GM12891 (cell line): ENCODE measurements around the gene RTBDN.
"Not testable (repeated sequence)": the region's sequence is repeated elsewhere in the genome, so short reads cannot be mapped to it uniquely, and the experiment has no call there.

Experiments
- DNase-seq: peaks from one replicate; pipeline ENCODE4 v3.0.0; 2011; ENCODE audit warnings: low spot score; ENCODE audit not compliant: insufficient read length
- FAIRE-seq: peaks from 2 replicates; lab custom pipeline; 2011; peaks lifted over from hg19 to GRCh38; lab: Jason Lieb, UNC
- PAX5 ChIP-seq: IDR thresholded peaks from 2 replicates; pipeline ENCODE4 v1.6.1; 2011; ENCODE audit warnings: low read length, moderate library complexity, mild to moderate bottlenecking; ENCODE audit not compliant: insufficient read depth, severe bottlenecking
- POLR2A ChIP-seq: IDR thresholded peaks from 2 replicates; pipeline ENCODE4 v1.6.1; 2011; ENCODE audit warnings: low read depth, low read length, control low read depth
- POLR2AphosphoS5 ChIP-seq: IDR thresholded peaks from 2 replicates; pipeline ENCODE4 v1.6.1; 2011; ENCODE audit warnings: low read depth, low read length, control low read depth
- POU2F2 ChIP-seq: IDR thresholded peaks from 2 replicates; pipeline ENCODE4 v1.6.1; 2011; ENCODE audit warnings: low read depth, mild to moderate bottlenecking, control low read depth, low read length, moderate library complexity
- SPI1 ChIP-seq: IDR thresholded peaks from 2 replicates; pipeline ENCODE4 v1.6.1; 2011; ENCODE audit warnings: low read depth, low read length, control low read depth
- TAF1 ChIP-seq: IDR thresholded peaks from 2 replicates; pipeline ENCODE4 v1.6.1; 2011; ENCODE audit warnings: low read depth, low read length, control low read depth

The RTBDN gene

GRCh38 chr19:12801466-12802266, 32.7 kb downstream of the RTBDN start, which contains the start of the genes PRDX2 and THSD8:
Gene PRDX2 (minus strand): TSS chr19:12801800. CDS start chr19:12801261, 539 bp downstream.
Gene THSD8 (plus strand): TSS chr19:12802069. CDS start chr19:12802072, 3 bp downstream.
- TF ChIP-seq TAF1 (0 out of 2 replicates have a peak, but pooled peaks have one; percentile 59), PAX5 (no peak), POU2F2 (no peak), POLR2AphosphoS5 (peak; percentile 91), SPI1 (no peak), POLR2A (peak; percentile 96)
- FAIRE-seq (peak; percentile 79), DNase-seq (peak; percentile 71)

GRCh38 chr19:12800923-12801465, 33.4 kb downstream of the RTBDN start:
- no peak for TF ChIP-seq POLR2AphosphoS5
- no peak for TF ChIP-seq SPI1
- no peak for TF ChIP-seq PAX5
- no peak for TF ChIP-seq TAF1
- TF ChIP-seq POLR2A: no peak
- no peak for TF ChIP-seq POU2F2
- FAIRE-seq (no peak), DNase-seq (no peak)

- DNase-seq (no peak), FAIRE-seq (no peak)
- TF ChIP-seq POLR2AphosphoS5 (no peak), PAX5 (no peak), SPI1 (no peak), POLR2A (no peak), TAF1 (no peak), POU2F2 (no peak)
Measured at GRCh38 chr19:12800466-12800770, 34.0 kb downstream of the RTBDN start.

GRCh38 chr19:12799742-12800465, 34.5 kb downstream of the RTBDN start:
- TF ChIP-seq PAX5 (no peak), SPI1 (no peak), POLR2A (no peak), POLR2AphosphoS5 (no peak), TAF1 (no peak), POU2F2 (no peak)
- FAIRE-seq: no peak

GRCh38 chr19:12797607-12798006, 36.8 kb downstream of the RTBDN start:
- FAIRE-seq: not testable (repeated sequence)

More at GRCh38 chr19:12799742-12800465, 34.5 kb downstream of the RTBDN start:
- DNase-seq: no peak

GRCh38 chr19:12797141-12797587, 37.2 kb downstream of the RTBDN start:
- no peak for FAIRE-seq
- TF ChIP-seq SPI1: no peak
- TF ChIP-seq POLR2AphosphoS5: no peak
- no peak for TF ChIP-seq TAF1
- TF ChIP-seq PAX5: no peak
- TF ChIP-seq POU2F2: no peak
- TF ChIP-seq POLR2A: no peak
- no peak for DNase-seq

More at GRCh38 chr19:12797607-12798006, 36.8 kb downstream of the RTBDN start:
- DNase-seq: not testable (repeated sequence)

- TF ChIP-seq POU2F2 (0 out of 2 replicates have a peak, but pooled peaks have one; percentile 7), SPI1 (no peak)
- DNase-seq (no peak), FAIRE-seq (peak; percentile 95)
Measured at GRCh38 chr19:12796146-12797071, 38.0 kb downstream of the RTBDN start.

- DNase-seq (no peak), FAIRE-seq (no peak)
- TF ChIP-seq PAX5: no peak
- TF ChIP-seq POLR2AphosphoS5: no peak
- no peak for TF ChIP-seq POU2F2
- TF ChIP-seq TAF1: no peak
- TF ChIP-seq SPI1: no peak
- no peak for TF ChIP-seq POLR2A
Measured at GRCh38 chr19:12794971-12795381, 39.4 kb downstream of the RTBDN start.

- TF ChIP-seq POU2F2 (no peak), SPI1 (peak; percentile 16; the same call in 1 of the 2 replicates)
- no peak for DNase-seq
- no peak for FAIRE-seq
Measured at GRCh38 chr19:12794196-12794941, 40.0 kb downstream of the RTBDN start.
